WI38 (cell line): Measurements from ENCODE around the gene CENPX.

Experiments used
- H3K4me3 ChIP-seq: 2 replicates; pipeline ENCODE4 v1.5.1; 2011; ENCODE audit warnings: low read depth, mild to moderate bottlenecking, control low read depth, low read length
- CTCF ChIP-seq: IDR thresholded peaks from 2 replicates; pipeline ENCODE4 v1.5.1; 2012; ENCODE audit warnings: low read depth, mild to moderate bottlenecking, control low read depth, low read length

CENPX gene

GRCh38 chr17:82036634-82037091 lies 14.0 kb upstream of the CENPX start:
- TF ChIP-seq CTCF, result no peak
- H3K4me3 ChIP-seq, result peak overlapping the region; percentile 70

- peak overlapping the region; percentile 70; the same call in 1 of the 2 replicates for H3K4me3 ChIP-seq
- no peak for TF ChIP-seq CTCF
Observed at GRCh38 chr17:82035956-82036633, 13.4 kb upstream of the CENPX start.

- no peak overlapping the region for H3K4me3 ChIP-seq
- TF ChIP-seq CTCF, result no peak
Observed at GRCh38 chr17:82035488-82035887, 12.8 kb upstream of the CENPX start.

- no peak for TF ChIP-seq CTCF
- H3K4me3 ChIP-seq, result no peak overlapping the region
Observed at GRCh38 chr17:82034371-82035011, 11.8 kb upstream of the CENPX start.

- H3K4me3 ChIP-seq, result no peak overlapping the region
- TF ChIP-seq CTCF, result no peak
Observed at GRCh38 chr17:82033359-82034085, 10.8 kb upstream of the CENPX start.

- H3K4me3 ChIP-seq, result peak overlapping the region; percentile 50
Observed at GRCh38 chr17:82031885-82032627, 9.4 kb upstream of the CENPX start.

More at GRCh38 chr17:82031885-82032627, 9.4 kb upstream of the CENPX start:
- no peak for TF ChIP-seq CTCF
